ENCODE data around the gene LHX3.

The LHX3 gene

GRCh38 chr9:136225748-136226679 is 21.1 kb upstream of the LHX3 start:
- peak; percentile 42 for DNase-seq

GRCh38 chr9:136225366-136225747 is 20.4 kb upstream of the LHX3 start:
- DNase-seq: no peak

GRCh38 chr9:136223871-136224640 is 19.1 kb upstream of the LHX3 start:
- DNase-seq: no peak

GRCh38 chr9:136222906-136223285 is 18.0 kb upstream of the LHX3 start:
- DNase-seq: no peak

- no peak for DNase-seq
Measured at GRCh38 chr9:136222166-136222905, 17.4 kb upstream of the LHX3 start.

GRCh38 chr9:136220017-136220729 is 15.2 kb upstream of the LHX3 start:
- no peak for DNase-seq

- no peak for DNase-seq
Measured at GRCh38 chr9:136219276-136219675, 14.3 kb upstream of the LHX3 start.

GRCh38 chr9:136218673-136219072 is 13.7 kb upstream of the LHX3 start:
- no peak for DNase-seq

- DNase-seq: no peak
Measured at GRCh38 chr9:136218271-136218670, 13.3 kb upstream of the LHX3 start.

- DNase-seq: no peak
Measured at GRCh38 chr9:136216541-136217244, 11.8 kb upstream of the LHX3 start.

GRCh38 chr9:136213733-136214132 is 8.8 kb upstream of the LHX3 start:
- no peak for DNase-seq

- no peak for DNase-seq
Measured at GRCh38 chr9:136212345-136212950, 7.5 kb upstream of the LHX3 start.

GRCh38 chr9:136211441-136212344 is 6.8 kb upstream of the LHX3 start:
- no peak for DNase-seq

GRCh38 chr9:136211006-136211405 is 6.1 kb upstream of the LHX3 start:
- DNase-seq: no peak

- no peak for DNase-seq
Measured at GRCh38 chr9:136210276-136210675, 5.3 kb upstream of the LHX3 start.

GRCh38 chr9:136209786-136210185 is 4.9 kb upstream of the LHX3 start:
- no peak for DNase-seq

- DNase-seq: no peak
Measured at GRCh38 chr9:136209232-136209631, 4.3 kb upstream of the LHX3 start.

GRCh38 chr9:136208675-136209074 is 3.7 kb upstream of the LHX3 start:
- no peak for DNase-seq

- DNase-seq: no peak
Measured at GRCh38 chr9:136207616-136208015, 2.7 kb upstream of the LHX3 start.

GRCh38 chr9:136206602-136207275 is 1.8 kb upstream of the LHX3 start:
- DNase-seq: no peak
